RWPE1 (cell line): ENCODE data around the gene ZNF25.

Source experiments
- CTCF ChIA-PET: fragments of 350-600 bp; sonication (Branson Sonifier 250); formaldehyde crosslinking; extraction: SDS; loops from one replicate; lab custom pipeline; 2021; lab: Yijun Ruan, JAX
- POLR2A ChIA-PET: fragments of 400-600 bp; formaldehyde crosslinking; extraction: SDS; loops from one replicate; lab custom pipeline; 2020; ENCODE audit warnings: antibody characterized with exemption; ENCODE audit not compliant: low non-redundant PET; lab: Yijun Ruan, JAX
- DNase-seq: peaks from one replicate; pipeline ENCODE4 v3.0.0; 2012; ENCODE audit warnings: low spot score
- H3K27ac ChIP-seq: fragments of 450-650 bp; 2 replicates; pipeline ENCODE4 v1.5.1; 2017
- CTCF ChIP-seq: fragments of 450-650 bp; conservative IDR thresholded peaks from 2 replicates; pipeline ENCODE4 v1.5.1; 2017; ENCODE audit warnings: low read depth, mild to moderate bottlenecking

ZNF25 gene

GRCh38 chr10:37906382-37906781 lies 70.1 kb downstream of the ZNF25 start:
- ChIA-PET POLR2A (no interaction called here), CTCF (no interaction called here)
- DNase-seq = no peak
- TF ChIP-seq CTCF = no peak
- no peak overlapping the region for H3K27ac ChIP-seq
